Measurements from ENCODE around the gene WLS.

The WLS gene

GRCh38 chr1:68227598-68227997 lies 4.7 kb downstream of the WLS start:
- DNase-seq, result no peak

GRCh38 chr1:68225781-68226180 lies 6.5 kb downstream of the WLS start:
- DNase-seq, result no peak

- no peak for DNase-seq
Measured at GRCh38 chr1:68223687-68224086, 8.6 kb downstream of the WLS start.

GRCh38 chr1:68221980-68222373 lies 10.3 kb downstream of the WLS start:
- no peak for DNase-seq

DNA sequence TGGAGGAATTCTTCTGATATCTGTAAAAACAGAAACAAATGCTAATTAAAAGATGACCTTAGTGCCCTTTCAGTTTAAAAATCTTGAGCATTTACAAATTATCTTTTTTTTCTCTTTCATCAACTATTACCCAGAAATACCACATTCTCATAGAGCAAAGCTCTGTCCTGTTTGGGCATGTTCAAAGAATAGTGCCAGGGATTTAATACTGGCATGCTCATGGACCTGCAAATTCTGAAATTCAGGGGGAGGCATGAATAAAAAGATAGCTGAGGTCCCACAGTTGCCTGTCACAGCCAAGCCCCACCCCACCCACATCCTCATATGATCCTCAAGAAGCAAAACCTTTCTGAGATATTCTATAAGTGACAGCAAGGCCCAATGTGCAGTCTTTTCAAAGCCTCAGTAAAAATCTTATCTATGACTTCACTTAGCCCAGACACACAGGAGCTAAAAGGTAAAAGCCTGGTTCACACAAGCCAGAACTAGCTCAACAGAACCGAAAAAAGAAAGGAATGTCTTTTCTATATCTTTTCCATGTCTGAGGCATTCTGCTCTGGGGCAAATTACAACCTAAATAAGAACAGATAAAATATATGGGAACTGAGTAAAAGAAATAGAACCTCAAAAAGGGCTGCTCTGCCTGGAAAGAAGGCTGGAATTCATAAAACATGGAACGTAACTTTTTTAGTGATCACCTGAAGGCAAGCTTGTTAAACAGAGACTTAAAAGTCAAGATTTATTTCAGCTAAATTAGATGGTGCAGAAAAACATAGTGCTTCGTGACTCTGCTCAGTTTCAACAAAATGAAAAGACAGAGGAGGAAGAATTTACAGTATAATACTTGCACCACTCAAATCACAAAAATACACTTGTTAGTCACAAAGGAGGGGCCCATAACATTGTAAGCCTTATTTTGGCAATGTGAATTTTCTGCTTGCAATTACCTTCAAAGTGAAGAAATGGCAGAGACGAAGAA lies 11.0 kb downstream of the WLS start:
- no peak for DNase-seq

GRCh38 chr1:68220420-68220819 lies 11.9 kb downstream of the WLS start:
- no peak for DNase-seq

DNA sequence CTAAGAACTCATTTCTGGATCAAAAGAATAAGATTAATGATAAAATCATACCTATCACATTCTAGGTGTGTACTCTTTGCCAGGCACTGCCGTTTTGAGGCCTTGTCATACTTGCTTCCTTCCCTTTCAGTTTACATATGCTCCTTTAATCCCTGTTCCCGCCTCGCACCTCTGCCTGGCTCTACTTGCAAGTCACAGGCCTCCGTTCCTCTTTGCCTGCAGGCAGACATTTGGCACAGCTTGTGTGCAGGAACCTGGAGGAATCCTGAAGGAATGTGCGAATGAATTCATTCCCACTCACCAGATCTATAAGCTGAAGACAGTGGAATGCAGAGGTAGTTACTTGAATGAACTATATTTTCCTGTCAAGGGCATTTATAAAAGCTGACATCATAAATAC lies 13.8 kb downstream of the WLS start:
- DNase-seq, result no peak

DNA sequence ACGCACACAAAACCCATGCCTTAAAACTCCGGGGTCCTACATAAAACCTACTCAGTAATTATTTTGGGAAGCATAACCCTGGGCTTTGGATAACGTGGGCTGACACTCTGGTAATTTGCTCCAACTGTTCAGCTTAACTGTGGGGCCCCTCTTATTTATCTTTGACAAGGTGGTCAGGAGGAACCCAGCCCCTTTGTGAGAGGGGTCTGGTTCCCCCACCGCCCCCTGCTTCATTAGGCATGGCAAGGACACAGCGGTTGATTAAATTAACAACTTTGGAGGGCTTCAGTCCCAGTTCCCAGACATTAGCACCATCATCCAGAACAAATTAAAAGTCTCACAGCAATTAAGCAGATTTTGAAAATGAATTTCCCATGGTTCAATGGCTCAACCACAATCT lies 14.7 kb downstream of the WLS start:
- no peak for DNase-seq

DNA sequence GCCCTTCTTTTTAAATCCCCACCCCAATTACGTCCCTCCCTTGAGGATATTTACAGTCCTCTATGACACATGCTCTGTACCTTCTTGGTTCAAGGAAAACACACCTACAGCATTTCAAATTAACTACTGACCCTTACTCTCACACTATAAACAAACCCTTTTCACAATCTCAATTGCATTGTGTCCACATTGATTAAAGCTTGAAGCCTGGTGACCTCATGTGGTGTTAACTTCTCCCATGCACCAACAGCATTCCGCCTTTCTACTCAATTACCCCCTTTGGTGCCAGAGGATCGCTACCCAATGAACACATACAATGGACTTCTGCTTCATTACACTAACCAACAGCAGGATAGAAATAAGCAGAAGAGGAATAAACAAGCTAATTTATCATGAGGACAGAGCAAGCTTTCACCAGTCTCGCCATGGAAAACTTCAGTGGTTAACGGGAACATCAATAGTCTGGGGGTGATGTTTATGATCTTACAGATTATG lies 15.2 kb downstream of the WLS start:
- no peak for DNase-seq

DNA sequence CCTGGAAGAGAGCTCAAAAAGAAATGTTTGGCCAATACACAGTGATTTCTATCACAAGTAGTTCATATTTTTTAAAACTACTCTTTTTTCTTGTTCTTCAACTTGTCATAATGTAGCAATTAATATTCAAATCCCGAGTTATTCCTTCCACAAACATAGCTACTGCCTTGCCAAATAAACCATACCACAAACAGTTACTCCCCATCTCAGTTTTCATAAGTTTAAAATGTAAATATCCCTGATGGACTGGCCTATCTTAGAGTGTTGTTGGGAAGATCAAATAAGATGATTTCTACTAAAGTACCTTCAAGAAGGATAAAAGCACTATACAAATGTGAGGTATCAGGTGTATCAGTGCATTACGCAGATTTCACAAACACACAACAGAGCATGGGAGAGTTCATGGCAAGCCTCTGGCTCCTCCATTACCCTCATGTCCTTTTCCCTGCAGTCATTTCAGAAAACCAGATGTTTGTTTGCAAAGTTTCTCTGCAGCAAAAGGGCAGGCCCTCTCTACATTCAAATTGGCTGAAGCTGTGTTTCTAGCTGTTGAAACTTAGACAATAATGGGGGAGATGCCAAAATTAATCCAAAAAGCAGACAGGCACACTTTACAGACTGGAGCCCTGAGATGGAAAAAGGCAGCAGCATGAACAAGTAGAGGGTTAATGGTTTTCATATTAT lies 16.1 kb downstream of the WLS start:
- DNase-seq, result no peak

- DNase-seq, result no peak
Measured at GRCh38 chr1:68213843-68214242, 18.5 kb downstream of the WLS start.

DNA sequence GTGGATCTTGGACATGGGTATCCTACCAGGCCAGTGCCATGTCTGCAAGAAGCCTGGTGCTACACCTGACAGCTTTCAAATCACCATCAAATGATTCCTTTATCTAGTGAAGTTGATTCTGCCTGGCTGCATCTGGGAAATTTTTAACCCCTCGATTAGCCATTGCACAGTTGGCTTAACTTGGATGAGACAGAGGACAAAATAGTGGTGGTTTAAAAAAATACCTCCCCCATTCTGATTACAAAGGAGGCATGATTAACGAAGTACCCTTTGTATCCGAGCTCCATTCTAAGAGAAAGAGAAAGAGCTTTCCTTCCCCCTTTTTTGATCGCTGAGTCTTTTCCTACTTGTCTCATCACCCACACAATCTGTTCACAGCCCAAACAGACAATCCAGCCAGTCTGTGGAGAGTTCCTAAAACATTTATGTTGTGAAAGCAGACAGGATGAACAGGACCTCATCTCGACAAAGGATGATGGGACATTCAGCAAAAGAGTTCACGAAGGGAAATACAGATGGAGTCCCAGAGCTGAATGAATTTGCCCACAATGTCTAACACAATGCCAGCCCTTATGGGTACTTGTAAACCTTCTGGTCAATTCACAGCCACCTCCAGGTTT lies 20.5 kb downstream of the WLS start:
- no peak for DNase-seq

DNA sequence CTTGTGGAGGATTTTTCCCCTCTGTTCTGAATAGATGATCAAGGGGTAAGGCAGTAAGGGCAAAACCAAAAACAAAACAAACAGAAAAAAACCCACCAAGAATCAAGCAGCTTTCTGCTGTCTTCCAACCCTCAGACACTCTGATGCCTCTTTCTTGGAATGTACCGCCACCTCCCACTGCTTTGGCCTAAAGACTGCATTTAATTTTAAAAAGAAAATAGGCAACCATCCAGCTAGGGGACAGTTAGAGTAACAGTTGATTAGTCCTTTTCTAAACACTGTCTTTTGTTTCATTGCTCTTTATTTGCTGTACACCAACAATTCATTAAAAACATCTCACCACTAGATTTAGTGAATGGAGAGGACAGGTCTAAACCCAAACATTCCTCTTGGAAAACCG lies 21.5 kb downstream of the WLS start:
- no peak for DNase-seq

- no peak for DNase-seq
Measured at GRCh38 chr1:68210027-68210426, 22.3 kb downstream of the WLS start.

GRCh38 chr1:68206848-68207689 lies 25.3 kb downstream of the WLS start:
- no peak for DNase-seq

GRCh38 chr1:68205794-68206358 lies 26.4 kb downstream of the WLS start:
- no peak for DNase-seq

DNA sequence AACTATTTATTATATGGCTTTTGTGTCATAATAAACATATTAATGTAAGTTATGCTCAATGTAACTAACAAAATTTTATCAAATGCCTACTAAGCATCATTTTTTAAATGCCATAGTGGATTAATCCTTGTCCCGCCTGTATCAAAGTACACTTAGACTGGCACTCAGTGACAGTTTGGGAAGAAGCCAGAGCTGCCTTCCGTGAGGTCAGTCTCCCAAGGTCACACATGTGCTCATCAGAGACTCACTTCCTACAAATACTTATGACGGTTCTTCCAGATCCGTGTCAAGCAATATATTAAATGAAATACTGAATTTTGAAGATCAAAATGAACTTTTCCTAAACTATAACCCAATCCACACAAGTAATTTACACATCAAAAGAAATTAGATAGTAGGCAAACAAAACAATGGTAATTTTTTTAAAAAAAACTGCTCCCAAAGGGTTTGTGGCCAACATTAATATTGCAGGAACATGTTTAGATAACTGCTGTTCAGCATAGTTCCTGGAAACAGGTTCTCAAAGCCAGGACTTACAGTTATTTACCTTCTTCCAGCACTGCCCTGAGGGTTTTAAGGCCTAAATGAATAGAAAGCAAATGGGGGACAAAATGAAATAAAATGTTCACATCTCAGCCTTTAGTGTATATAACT lies 27.2 kb downstream of the WLS start:
- DNase-seq, result no peak

DNA sequence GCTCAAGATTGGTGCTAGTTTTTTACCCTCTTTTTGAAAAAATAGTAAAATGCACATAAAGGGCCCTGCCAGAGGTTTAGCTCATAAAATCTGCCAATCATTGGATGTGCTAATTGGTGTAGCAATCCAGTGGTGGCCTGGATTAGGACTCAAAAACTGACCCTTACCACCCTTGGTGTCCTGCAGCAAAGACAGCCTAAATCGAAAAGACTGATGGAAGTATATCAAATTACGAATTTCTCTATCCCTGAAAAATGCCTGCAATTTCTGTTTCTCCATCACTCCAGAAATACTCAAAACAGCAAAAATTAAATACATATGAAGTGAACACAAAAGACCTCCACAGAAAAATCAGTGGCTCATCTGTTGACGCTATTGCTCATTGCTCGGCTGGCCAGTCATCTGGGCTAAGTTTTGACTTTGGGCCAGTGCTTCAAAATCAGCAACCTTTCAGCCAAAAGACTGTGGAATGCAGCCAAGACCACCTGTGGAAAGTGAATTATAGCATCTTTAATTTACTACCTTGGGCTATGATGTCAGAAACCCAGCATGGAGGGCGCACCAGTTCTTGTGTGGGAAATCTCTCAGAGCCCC lies 30.0 kb downstream of the WLS start:
- DNase-seq, result no peak

DNA sequence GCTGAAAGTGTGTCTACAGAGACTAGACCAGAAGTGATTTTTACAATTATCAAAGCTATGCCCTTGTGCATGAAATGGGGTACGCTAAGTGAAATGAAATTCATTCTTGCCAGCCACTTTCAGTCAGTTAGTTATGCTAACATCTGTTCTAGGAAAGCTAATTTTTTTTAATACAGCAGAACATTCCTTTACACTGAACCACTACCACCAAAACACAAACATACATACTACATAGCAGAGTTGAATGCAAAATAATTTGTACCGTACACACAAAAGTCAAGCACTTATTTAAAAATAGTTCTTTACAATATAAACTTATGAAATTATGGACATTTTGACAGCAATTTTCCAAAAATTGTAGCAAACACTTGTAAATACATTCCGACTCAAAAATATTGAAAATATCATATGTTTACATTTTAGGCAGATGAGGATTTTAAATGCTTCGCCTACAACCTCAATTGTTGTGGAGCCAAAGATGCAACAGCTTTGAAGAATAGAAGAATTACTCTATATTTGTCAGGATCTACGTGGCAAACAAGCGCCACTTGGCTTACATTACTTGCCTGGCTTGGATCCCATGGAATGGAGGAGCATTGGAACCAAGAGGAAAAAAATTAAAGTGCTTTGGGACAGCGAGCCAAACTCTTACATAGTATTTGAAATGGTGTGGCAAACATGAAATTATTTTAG lies 30.6 kb downstream of the WLS start:
- DNase-seq, result no peak

DNA sequence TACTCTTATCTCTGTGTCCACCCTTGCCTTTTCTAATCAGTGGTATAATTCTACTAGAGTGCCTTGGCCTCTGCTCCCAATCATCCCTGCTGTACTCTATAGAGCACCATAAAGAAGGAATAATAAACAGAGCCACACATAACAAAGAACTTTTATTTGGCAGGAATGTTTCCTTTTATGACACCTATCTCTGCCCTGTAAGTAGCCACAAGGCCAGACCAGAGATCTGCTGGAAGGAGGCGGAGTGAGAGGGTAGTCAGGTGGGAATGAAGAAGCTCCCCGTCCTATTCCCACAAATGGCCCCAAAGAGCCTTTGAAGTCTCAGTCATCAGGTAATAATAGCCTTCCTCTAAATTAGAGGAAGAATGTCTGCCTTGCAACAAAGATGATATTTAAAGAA lies 32.7 kb downstream of the WLS start:
- no peak for DNase-seq

DNA sequence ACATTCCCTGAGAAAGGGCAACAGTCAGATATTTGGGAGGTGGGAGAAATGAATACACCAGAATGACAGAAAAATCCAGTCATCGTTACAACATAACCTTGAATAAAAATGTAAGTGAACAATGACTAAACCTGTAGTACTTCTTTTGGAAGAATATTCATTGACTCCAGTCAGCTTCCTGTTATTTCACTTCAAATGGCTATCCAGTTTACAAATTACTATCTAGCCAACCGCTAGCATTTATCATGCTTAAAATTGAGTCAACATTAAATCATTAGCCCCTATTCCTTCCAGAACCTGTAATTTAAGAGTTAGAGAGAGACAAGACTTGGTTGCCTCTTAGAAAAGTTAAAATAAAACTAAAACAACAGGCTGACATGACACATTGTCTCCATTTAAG lies 33.6 kb downstream of the WLS start:
- DNase-seq, result no peak
